ENCODE results near the gene BTNL9. TPM values are rescaled to one million over a fixed set of nuclear protein-coding genes. Genes with fewer than 3 reads are reported as not detected.

Gene BTNL9
- total and polyA plus RNA-seq, 2 of the 13 experiments (the other 11 are each of a cell fraction or from before 2014, with no cell fraction given) = 0.13 TPM; not detected in 1

DNA sequence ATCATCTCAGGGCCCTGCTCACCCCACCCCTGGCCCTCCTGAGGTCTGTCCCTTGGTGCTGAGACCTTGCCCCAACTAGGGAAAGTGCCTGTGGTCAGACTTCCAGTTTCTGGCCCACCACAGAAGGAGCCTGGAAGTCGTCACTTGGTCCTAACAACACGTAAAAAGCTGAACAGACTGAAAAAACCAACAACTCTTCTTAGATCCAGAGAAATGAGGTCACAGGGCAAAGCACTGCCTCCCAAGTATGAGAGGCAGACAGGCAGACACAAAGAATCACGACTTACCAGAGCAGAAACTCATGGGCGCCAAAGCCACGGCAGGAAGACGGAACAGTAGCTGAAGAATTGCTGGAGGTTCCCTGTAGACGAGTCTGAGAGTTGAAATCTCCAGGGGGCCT, 52.4 kb downstream of the BTNL9 start:
- in situ Hi-C loops (cut with HindIII; ENCODE audit: extremely low pct_ligation_motif_present, low pct_unique_long_range_greater_than_20kb) = no loop called here
- intact Hi-C loops (cut with micrococcal nuclease; ENCODE audit: unreplicated experiment) = no loop called here
- Histone ChIP-seq H3K9me3 (ENCODE audit: low read length) (no peaks in the 10 kb centered on the region), H3K9ac (ENCODE audit: insufficient read depth, low read depth, low read length) (no peak overlapping the region), H3K27me3 (ENCODE audit: control insufficient read depth in 1 of 2, insufficient read depth in 2 of 2, low read length in 2 of 2) (no peaks in the 10 kb centered on the region; a peak in 1 of 5 replicates), H3K4me2 (ENCODE audit: low read depth, low read length) (no peak overlapping the region), H3K27ac (ENCODE audit: extremely low read length, insufficient read depth, low read length) (no peak overlapping the region), H2AFZ (ENCODE audit: low read length) (no peak overlapping the region), H4K20me1 (ENCODE audit: insufficient read depth, low read length) (no peaks in the 10 kb centered on the region), H3K4me1 (ENCODE audit: insufficient read depth, low read length) (0 out of 2 replicates have a peak, but pooled peaks cover under 1% of the 10 kb centered on the region), H3K36me3 (replicated peaks in 1 of 2; ENCODE audit: control insufficient read depth in 1 of 2, insufficient read depth in 2 of 2, low read length in 2 of 2) (no peaks in the 10 kb centered on the region), H3K79me2 (ENCODE audit: insufficient read depth, low read length) (no peaks in the 10 kb centered on the region), H3K4me3 (replicated peaks in 1 of 3; ENCODE audit: insufficient read depth in 1 of 3, low read depth in 2 of 3, low read length in 3 of 3) (no peak overlapping the region)
- DNase-seq (ENCODE audit: low spot score) = no peak
- FAIRE-seq = no peak
- ChIA-PET POLR2A (no interaction called here), CTCF (ENCODE audit: low intra/inter-chr PET ratio, low total read pairs) (no interaction called here)
- BruUV-seq (replicated peaks) = no TSS peak
- no peak for ATAC-seq
- WGBS (ENCODE audit: low lambda C conversion rate) = 42% methylated on average over 7 of the region's 7 CpGs
- TF ChIP-seq, protein P1, sequence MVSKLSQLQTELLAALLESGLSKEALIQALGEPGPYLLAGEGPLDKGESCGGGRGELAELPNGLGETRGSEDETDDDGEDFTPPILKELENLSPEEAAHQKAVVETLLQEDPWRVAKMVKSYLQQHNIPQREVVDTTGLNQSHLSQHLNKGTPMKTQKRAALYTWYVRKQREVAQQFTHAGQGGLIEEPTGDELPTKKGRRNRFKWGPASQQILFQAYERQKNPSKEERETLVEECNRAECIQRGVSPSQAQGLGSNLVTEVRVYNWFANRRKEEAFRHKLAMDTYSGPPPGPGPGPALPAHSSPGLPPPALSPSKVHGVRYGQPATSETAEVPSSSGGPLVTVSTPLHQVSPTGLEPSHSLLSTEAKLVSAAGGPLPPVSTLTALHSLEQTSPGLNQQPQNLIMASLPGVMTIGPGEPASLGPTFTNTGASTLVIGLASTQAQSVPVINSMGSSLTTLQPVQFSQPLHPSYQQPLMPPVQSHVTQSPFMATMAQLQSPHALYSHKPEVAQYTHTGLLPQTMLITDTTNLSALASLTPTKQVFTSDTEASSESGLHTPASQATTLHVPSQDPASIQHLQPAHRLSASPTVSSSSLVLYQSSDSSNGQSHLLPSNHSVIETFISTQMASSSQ (IDR thresholded peaks at IDR 0.05; ENCODE audit: low read depth) = no peak
- TF ChIP-seq, protein P1 (CRISPR knock-in tag; IDR thresholded peaks at IDR 0.05; ENCODE audit: borderline replicate concordance) = no peak
- TF ChIP-seq HNRNPUL1 (IDR thresholded peaks at IDR 0.05; ENCODE audit: low read depth, low read length) = no peak
- no peak for TF ChIP-seq RERE (CRISPR knock-in tag; IDR thresholded peaks at IDR 0.05; ENCODE audit: low read depth)
- no peak for TF ChIP-seq ZEB1 (IDR thresholded peaks at IDR 0.05; ENCODE audit: insufficient replicate concordance, low read depth)
- TF ChIP-seq ATF7 (IDR thresholded peaks at IDR 0.05) = no peak
- TF ChIP-seq ATF7 (CRISPR knock-in tag; IDR thresholded peaks at IDR 0.05) = no peak
- no peak for TF ChIP-seq KAT7 (CRISPR knock-in tag; IDR thresholded peaks at IDR 0.05; ENCODE audit: borderline replicate concordance)
- no peak for TF ChIP-seq ZNF790 (CRISPR knock-in tag; IDR thresholded peaks at IDR 0.05; ENCODE audit: borderline replicate concordance)
- TF ChIP-seq PRMT3 (CRISPR knock-in tag; IDR thresholded peaks at IDR 0.05; ENCODE audit: borderline replicate concordance, low read depth) = no peak
- TF ChIP-seq ZNF558 (CRISPR knock-in tag; IDR thresholded peaks at IDR 0.05; ENCODE audit: borderline replicate concordance) = no peak
- TF ChIP-seq ZNF746 (CRISPR knock-in tag; IDR thresholded peaks at IDR 0.05) = no peak
- no peak for TF ChIP-seq MED8 (CRISPR knock-in tag; IDR thresholded peaks at IDR 0.05; ENCODE audit: insufficient replicate concordance)
- TF ChIP-seq ADNP (CRISPR knock-in tag; IDR thresholded peaks at IDR 0.05) = no peak
- no peak for TF ChIP-seq RAD21 (CRISPR knock-in tag; IDR thresholded peaks at IDR 0.05)
- TF ChIP-seq SIN3A (IDR thresholded peaks at IDR 0.05; ENCODE audit: borderline replicate concordance, low read depth, low read length) = no peak
